Stomach (tissue), 9 donors: ENCODE results near the gene HEATR5B. TPM values are rescaled to one million over a fixed set of nuclear protein-coding genes. Genes with fewer than 3 reads are reported as not detected.

Source experiments
- DNase-seq, 2 donors: peaks; one replicate each; pipeline versions ENCODE4 v3.0.0 to v3.0.0-alpha.2; 2013 to 2019
- H3K27ac ChIP-seq, 5 donors: fragments of 200-600 bp in 4 of 5; sonication (generic) in 4 of 5; one replicate each; pipeline ENCODE4 v1.5.1; 2013 to 2019; ENCODE audit warnings: mild to moderate bottlenecking in 1 of 5, moderate library complexity in 1 of 5
- H3K27me3 ChIP-seq, 3 donors: fragments of 200-600 bp; sonication (generic); one replicate each; pipeline ENCODE4 v1.5.1; 2017 to 2019; ENCODE audit warnings: mixed run types in 1 of 3
- H3K36me3 ChIP-seq, 4 donors: fragments of 200-600 bp; sonication (generic); 1 replicate in 3 of 4; 2 replicates in 1 of 4; pipeline ENCODE4 v1.5.1; 2016 to 2019
- H3K4me1 ChIP-seq, 4 donors: fragments of 200-600 bp; sonication (generic); one replicate each; pipeline ENCODE4 v1.5.1; 2016 to 2019
- H3K4me3 ChIP-seq, 4 donors: fragments of 200-600 bp; sonication (generic) in 3 of 4; one replicate each; pipeline ENCODE4 v1.5.1; 2016 to 2019; ENCODE audit warnings: mild to moderate bottlenecking in 1 of 4
- H3K9me3 ChIP-seq, 4 donors: fragments of 200-600 bp; sonication (generic); one replicate each; pipeline ENCODE4 v1.5.1; 2016 to 2019
- CTCF ChIP-seq, 7 experiments: fragments of 450-650 bp in 4 of 7; fragments of 200-600 bp in 3 of 7; sonication (generic) in 3 of 7; IDR thresholded peaks; one replicate each; pipeline ENCODE4 v1.5.1; 2016 to 2019; ENCODE audit warnings: antibody characterized with exemption in 7 of 7, control low read depth in 2 of 7, mild to moderate bottlenecking in 1 of 7
- EP300 ChIP-seq: sonication (generic); formaldehyde crosslinking; IDR thresholded peaks from one replicate; pipeline ENCODE4 v1.6.1; 2017; ENCODE audit warnings: antibody characterized with exemption
- POLR2A ChIP-seq, 4 donors: fragments of 450-650 bp; IDR thresholded peaks; one replicate each; pipeline ENCODE4 v1.6.1; 2016; ENCODE audit warnings: antibody characterized with exemption in 4 of 4, control low read depth in 2 of 4, mild to moderate bottlenecking in 1 of 4, moderate library complexity in 1 of 4
- POLR2AphosphoS5 ChIP-seq, 3 donors: sonication (generic); formaldehyde crosslinking; IDR thresholded peaks; one replicate each; pipeline ENCODE4 v1.6.1; 2016; ENCODE audit warnings: antibody characterized with exemption in 3 of 3
- WGBS, 5 donors: extraction: QIAGEN DNeasy Blood & Tissue Kit in 3 of 5; methylation state at CpG; one replicate each; pipeline versions ENCODE4 v1.1.5 to v1.1.7; 2013 to 2018; 5-methylcytosine and 5-hydroxymethylcytosine counted together
- intact Hi-C: fragments of 100-400 bp; cut with DNase I; formaldehyde crosslinking; loops from one replicate; pipeline ENCODE4 v1.15.1; 2023; ENCODE audit warnings: low total_unique reads
- polyA plus RNA-seq, 3 donors: library from polyadenylated mRNA; stranded (reverse); fragments of 200-250 nt; gene quantifications; one replicate each; pipeline ENCODE4 v1.2.3, GENCODE V29; 2013
- total RNA-seq, 5 donors: library from RNA; depleted of rRNA; stranded (reverse); fragments of >200 nt; gene quantifications; one replicate each; pipeline versions ENCODE4 v1.1.0 to v1.2.3, GENCODE V29; 2014 to 2016
- donor health status: healthy with polysubstance abuse.
- donor health status: Bipolar disorder and iron deficiency.
- donor health status: healthy.

The HEATR5B gene
- total and polyA plus RNA-seq, 8 donors: 3.2 to 95.1 (median 28.0) TPM

- intact Hi-C loops: no loop called here
- peaks cover 13 to 85% (median 76%) of the 10 kb centered on the region in 4 donors for H3K36me3 ChIP-seq
These were observed 44.6 kb downstream of the HEATR5B start for GRCh38 chr2:37039580-37039979.

GRCh38 chr2:37037771-37038170 lies 46.4 kb downstream of the HEATR5B start:
- H3K27ac ChIP-seq: no peak overlapping the region
- WGBS, 5 donors: 90 to 95% (median 95%) methylated on average over 2 of the region's 2 CpGs
- no peak overlapping the region for H3K4me3 ChIP-seq
- no peaks in the 10 kb centered on the region for H3K9me3 ChIP-seq
- no peaks in the 10 kb centered on the region for H3K27me3 ChIP-seq
- intact Hi-C loops: no loop called here
- peaks cover 13 to 92% (median 86%) of the 10 kb centered on the region in 4 donors for H3K36me3 ChIP-seq
- H3K4me1 ChIP-seq: no peaks in the 10 kb centered on the region
- TF ChIP-seq POLR2AphosphoS5 (IDR thresholded peaks at IDR 0.05) (no peak), CTCF (IDR thresholded peaks at IDR 0.05) (no peak), EP300 (no peak)
- no peak for DNase-seq

More at GRCh38 chr2:37039580-37039979, 44.6 kb downstream of the HEATR5B start:
- H3K4me3 ChIP-seq: no peak overlapping the region
- H3K4me1 ChIP-seq: no peaks in the 10 kb centered on the region
- peak in 1 of 2 donors; percentile 6 for DNase-seq
- no peak overlapping the region for H3K27ac ChIP-seq
- no peaks in the 10 kb centered on the region for H3K27me3 ChIP-seq
- H3K9me3 ChIP-seq: no peaks in the 10 kb centered on the region
- WGBS, 5 donors: 50 to 72% (median 64%) methylated on average over 3 of the region's 3 CpGs
- TF ChIP-seq EP300 (no peak), CTCF (IDR thresholded peaks at IDR 0.05) (no peak), POLR2A (IDR thresholded peaks at IDR 0.05) (no peak), POLR2AphosphoS5 (IDR thresholded peaks at IDR 0.05) (no peak)

- Histone ChIP-seq H3K36me3 (peaks cover 30 to 93% (median 87%) of the 10 kb centered on the region in 4 donors), H3K27me3 (no peaks in the 10 kb centered on the region), H3K4me3 (no peak overlapping the region), H3K9me3 (no peaks in the 10 kb centered on the region), H3K27ac (no peak overlapping the region), H3K4me1 (no peaks in the 10 kb centered on the region)
- TF ChIP-seq CTCF (IDR thresholded peaks at IDR 0.05) (no peak), POLR2A (IDR thresholded peaks at IDR 0.05) (no peak), EP300 (no peak), POLR2AphosphoS5 (IDR thresholded peaks at IDR 0.05) (no peak)
- intact Hi-C loops: no loop called here
- 97 to 100% (median 99%) methylated on average over 8 of the region's 8 CpGs for WGBS, 5 donors
- DNase-seq: no peak
These were observed 54.4 kb downstream of the HEATR5B start for GRCh38 chr2:37029758-37030157.

DNA sequence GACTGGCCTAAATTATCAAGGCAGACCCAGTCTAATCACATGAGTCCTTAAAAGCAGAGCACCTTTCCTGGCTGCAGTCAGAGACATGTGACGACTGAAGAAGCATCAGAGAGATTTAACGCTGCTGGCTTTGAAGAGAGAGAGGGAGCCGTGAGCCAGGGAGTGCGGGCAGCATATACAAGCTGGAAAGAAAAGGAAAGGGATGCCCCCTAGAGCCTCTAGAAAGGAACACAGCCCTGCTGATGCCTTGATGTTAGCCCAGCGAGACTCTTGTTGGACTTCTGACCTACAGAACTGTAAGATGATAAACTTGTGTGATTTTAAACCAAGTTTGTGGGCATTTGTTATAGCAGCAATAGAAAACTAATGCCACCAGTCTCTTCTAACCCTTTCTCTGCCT lies 58.1 kb downstream of the HEATR5B start:
- intact Hi-C loops: no loop called here
- WGBS, 5 donors: 76 to 94% (median 92%) methylated on average over 5 of the region's 5 CpGs
- peaks cover 31 to 96% (median 89%) of the 10 kb centered on the region in 4 donors for H3K36me3 ChIP-seq

More for the DNA sequence above, 58.1 kb downstream of the HEATR5B start:
- no peaks in the 10 kb centered on the region for H3K9me3 ChIP-seq
- no peak overlapping the region for H3K4me3 ChIP-seq
- peak in 1 of 2 donors; percentile 3 for DNase-seq
- TF ChIP-seq POLR2A (IDR thresholded peaks at IDR 0.05) (no peak), EP300 (no peak), POLR2AphosphoS5 (IDR thresholded peaks at IDR 0.05) (no peak), CTCF (IDR thresholded peaks at IDR 0.05) (no peak)
- H3K27me3 ChIP-seq: no peaks in the 10 kb centered on the region
- no peak overlapping the region for H3K27ac ChIP-seq
- H3K4me1 ChIP-seq: peaks cover 0 to 5% (median under 1%) of the 10 kb centered on the region in 4 donors
